ENCODE results near the gene PPP3CA. TPM values are rescaled to one million over a fixed set of nuclear protein-coding genes. Genes with fewer than 3 reads are reported as not detected.
A peak's percentile ranks its signal among the peaks of the same experiment; 100 is the strongest.
"Not testable (repeated sequence)": the region's sequence is repeated elsewhere in the genome, so short reads cannot be mapped to it uniquely, and the experiment has no call there.

PPP3CA gene
- total RNA-seq, 1 donor from 2014 or later: 41.2 TPM

GRCh38 chr4:101102114-101102742 is 245.1 kb downstream of the PPP3CA start:
- DNase-seq (ENCODE audit: low spot score): peak; percentile 18

- no peak for DNase-seq (ENCODE audit: low spot score)
Observed at GRCh38 chr4:101101072-101101471, 246.3 kb downstream of the PPP3CA start.

GRCh38 chr4:101098666-101099400 is 248.5 kb downstream of the PPP3CA start:
- DNase-seq (ENCODE audit: low spot score): no peak

GRCh38 chr4:101092609-101093008 is 254.7 kb downstream of the PPP3CA start:
- DNase-seq (ENCODE audit: low spot score): not testable (repeated sequence)

GRCh38 chr4:101089168-101089567 is 258.2 kb downstream of the PPP3CA start:
- no peak for DNase-seq (ENCODE audit: low spot score)

GRCh38 chr4:101086801-101087586 is 260.3 kb downstream of the PPP3CA start:
- DNase-seq (ENCODE audit: low spot score): no peak

- no peak for DNase-seq (ENCODE audit: low spot score)
Observed at GRCh38 chr4:101083131-101083530, 264.2 kb downstream of the PPP3CA start.

- no peak for DNase-seq (ENCODE audit: low spot score)
Observed at GRCh38 chr4:101081695-101082369, 265.5 kb downstream of the PPP3CA start.

GRCh38 chr4:101081166-101081565 is 266.2 kb downstream of the PPP3CA start:
- DNase-seq (ENCODE audit: low spot score): no peak

- no peak for DNase-seq (ENCODE audit: low spot score)
Observed at GRCh38 chr4:101078950-101079349, 268.4 kb downstream of the PPP3CA start.

- DNase-seq (ENCODE audit: low spot score): no peak
Observed at GRCh38 chr4:101076032-101076431, 271.3 kb downstream of the PPP3CA start.

- no peak for DNase-seq (ENCODE audit: low spot score)
Observed at GRCh38 chr4:101075536-101075935, 271.8 kb downstream of the PPP3CA start.

GRCh38 chr4:101074326-101074725 is 273.0 kb downstream of the PPP3CA start:
- no peak for DNase-seq (ENCODE audit: low spot score)

- no peak for DNase-seq (ENCODE audit: low spot score)
Observed at GRCh38 chr4:101071241-101071640, 276.1 kb downstream of the PPP3CA start.

- DNase-seq (ENCODE audit: low spot score): no peak
Observed at GRCh38 chr4:101068115-101068514, 279.2 kb downstream of the PPP3CA start.

- DNase-seq (ENCODE audit: low spot score): no peak
Observed at GRCh38 chr4:101067383-101067782, 279.9 kb downstream of the PPP3CA start.

GRCh38 chr4:101066626-101067170 is 280.6 kb downstream of the PPP3CA start:
- no peak for DNase-seq (ENCODE audit: low spot score)

- no peak for DNase-seq (ENCODE audit: low spot score)
Observed at GRCh38 chr4:101065935-101066485, 281.3 kb downstream of the PPP3CA start.

GRCh38 chr4:101065346-101065745 is 282.0 kb downstream of the PPP3CA start:
- no peak for DNase-seq (ENCODE audit: low spot score)

- DNase-seq (ENCODE audit: low spot score): no peak
Observed at GRCh38 chr4:101064541-101065180, 282.7 kb downstream of the PPP3CA start.

- DNase-seq (ENCODE audit: low spot score): no peak
Observed at GRCh38 chr4:101055392-101055791, 291.9 kb downstream of the PPP3CA start.

Measured in umbilical cord (tissue), 2 donors.